SIG-M5 (cell line): ENCODE data around the gene ZNF576.
"Not testable (repeated sequence)": the region's sequence is repeated elsewhere in the genome, so short reads cannot be mapped to it uniquely, and the experiment has no call there.

Experiments
- DNase-seq: peaks from one replicate; lab custom pipeline; 2025; lab: John Stamatoyannopoulos, UW

The ZNF576 gene

DNA sequence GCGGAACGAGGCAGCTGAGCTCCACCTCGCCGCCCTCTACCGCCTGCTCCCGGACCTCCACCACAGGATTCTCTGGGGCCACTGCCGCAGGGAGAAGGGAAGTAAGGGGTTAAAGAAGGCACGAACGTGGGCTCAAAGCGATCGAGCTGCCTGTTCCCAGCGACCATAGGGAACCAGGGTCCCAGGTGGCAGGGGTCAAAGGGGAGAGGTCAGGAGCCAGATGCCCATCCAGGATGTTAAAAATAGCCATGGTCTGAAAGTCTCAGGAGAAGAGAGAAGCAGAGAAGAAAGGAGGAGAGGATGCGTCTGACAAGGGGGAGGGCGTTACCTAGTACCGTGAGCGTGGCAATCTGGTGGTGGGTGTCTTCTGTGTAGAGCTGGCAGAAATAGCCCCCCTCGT, 30.4 kb downstream of the ZNF576 start:
- no peak for DNase-seq

DNA sequence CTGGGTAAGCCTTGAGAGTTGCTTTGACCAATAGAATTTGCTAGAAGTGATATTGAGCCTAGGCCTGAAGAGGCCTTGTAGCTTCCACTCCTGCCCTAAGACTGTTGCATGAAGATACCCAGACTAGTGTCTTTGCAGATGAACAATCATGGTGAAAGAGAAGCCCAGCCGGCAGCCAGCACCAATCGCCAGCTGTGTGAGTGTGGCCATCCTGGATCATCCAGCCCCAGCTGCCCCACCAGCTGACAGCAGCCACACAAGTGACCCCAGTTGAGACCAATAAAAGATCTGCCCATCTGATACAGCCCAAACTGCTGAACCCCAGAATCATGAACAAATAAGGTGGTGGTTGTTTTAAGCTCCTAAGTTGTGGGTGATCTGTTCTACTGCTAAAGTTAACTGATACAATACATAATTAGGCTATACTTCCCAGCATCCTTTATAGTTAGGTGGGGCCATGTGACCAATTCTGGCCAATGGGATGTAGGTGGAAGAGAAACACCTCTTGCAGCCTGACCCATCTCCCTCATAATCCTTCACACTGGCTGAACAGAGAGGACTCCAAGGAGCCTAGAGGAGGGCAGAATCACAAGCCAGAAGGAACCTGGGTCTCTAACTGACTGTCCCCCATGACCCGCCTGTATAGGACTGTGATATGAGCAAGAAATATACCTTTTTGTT, 32.4 kb downstream of the ZNF576 start:
- no peak for DNase-seq

- DNase-seq = no peak
Observed at GRCh38 chr19:43631491-43631890, 35.1 kb downstream of the ZNF576 start.

DNA sequence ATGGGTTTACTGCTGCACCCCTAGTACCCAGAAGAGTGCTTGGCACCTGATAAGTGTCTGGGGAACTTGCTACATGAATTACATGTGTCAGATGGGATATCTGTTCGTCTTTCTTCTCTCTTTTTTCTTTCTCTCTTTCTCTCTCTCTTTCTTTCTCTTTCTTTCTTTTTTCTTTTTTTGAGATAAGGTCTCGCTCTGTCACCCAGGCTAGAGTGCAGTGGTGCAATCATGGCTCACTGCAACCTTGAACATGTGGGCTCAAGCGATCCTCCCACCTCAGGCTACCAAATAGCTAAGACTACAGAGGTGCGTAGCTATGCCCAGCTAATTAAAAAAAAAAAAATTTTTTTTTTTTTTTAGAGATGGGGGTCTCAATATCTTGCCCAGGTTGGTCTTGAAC, 37.1 kb downstream of the ZNF576 start:
- no peak for DNase-seq

DNA sequence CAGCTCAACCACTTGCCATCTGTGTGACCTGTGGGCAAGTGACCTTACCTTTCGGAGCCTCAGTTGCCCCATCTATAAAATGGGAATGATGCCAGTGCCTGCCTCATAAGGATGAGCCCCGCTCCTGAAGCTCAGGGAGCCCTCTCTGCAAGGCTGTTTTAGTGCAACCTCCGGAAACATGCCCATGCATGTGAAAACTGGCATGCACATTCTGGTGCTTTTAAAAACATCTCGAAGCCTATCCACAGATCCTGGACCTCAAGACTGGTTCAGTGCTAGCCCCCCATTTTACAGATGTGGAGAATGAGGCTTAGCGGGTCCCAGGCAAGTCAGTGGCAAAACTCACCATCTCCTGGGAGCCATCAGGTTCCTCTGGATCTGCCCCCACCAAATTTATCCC, 37.7 kb downstream of the ZNF576 start:
- DNase-seq = no peak

DNA sequence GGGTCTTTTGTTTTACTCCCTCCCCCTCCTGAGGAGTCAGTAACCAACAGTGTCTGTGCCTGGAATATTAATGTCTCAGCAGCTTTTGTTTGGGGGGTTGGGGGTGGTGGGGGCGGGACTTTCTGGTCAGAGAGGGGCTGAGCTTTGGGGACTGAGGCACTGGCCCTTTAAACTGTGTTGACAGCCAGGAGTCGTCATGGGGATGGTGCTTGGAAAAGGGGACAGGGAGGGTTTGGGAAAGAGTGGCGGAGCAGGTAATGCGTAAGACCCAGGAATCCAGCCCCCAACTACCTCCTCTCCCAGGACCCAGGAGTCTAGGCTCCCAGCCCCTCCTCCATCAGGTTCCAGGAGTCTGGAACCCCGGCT, 38.1 kb downstream of the ZNF576 start:
- no peak for DNase-seq

DNA sequence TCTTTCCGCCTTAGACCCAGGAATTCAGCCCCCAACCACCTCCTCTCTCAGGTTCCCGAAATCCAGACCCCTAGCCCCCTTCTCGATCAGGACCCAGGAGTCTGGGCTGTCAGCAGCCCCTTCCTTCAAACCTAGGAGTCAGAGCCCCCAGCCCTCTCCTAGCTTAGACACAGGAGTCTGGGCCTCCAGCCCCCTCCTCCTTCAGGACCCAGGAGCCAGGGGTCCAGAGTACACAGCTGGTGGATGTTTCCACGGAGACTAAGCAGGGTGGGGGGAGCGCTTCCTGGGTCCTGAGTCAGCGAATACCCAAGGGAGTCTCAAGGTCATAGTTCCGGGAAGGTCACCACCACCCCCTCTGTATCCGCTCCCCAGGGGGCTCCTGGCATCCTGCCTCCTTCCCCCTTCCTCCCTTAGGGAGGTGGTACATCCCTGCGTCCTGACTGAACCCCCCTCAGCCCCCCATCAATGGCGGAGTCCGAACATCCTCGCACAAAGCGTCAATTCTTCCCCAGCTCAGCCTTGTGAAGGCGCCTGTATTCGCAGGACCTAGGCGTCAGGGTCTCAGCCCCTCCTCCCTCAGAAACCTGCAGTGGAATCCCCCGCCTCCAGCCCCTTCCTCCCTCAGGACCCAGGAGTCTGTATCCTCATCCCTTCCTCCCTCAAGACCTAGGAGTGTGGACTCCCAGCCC, 38.6 kb downstream of the ZNF576 start:
- DNase-seq = no peak

- DNase-seq = not testable (repeated sequence)
Observed at GRCh38 chr19:43635561-43635940, 39.2 kb downstream of the ZNF576 start.

- DNase-seq = no peak
Observed at GRCh38 chr19:43636121-43636683, 39.8 kb downstream of the ZNF576 start.

GRCh38 chr19:43638214-43638994, 42.0 kb downstream of the ZNF576 start:
- DNase-seq = no peak

GRCh38 chr19:43638995-43639518, 42.7 kb downstream of the ZNF576 start:
- no peak for DNase-seq

GRCh38 chr19:43639519-43640423, 43.4 kb downstream of the ZNF576 start, which contains the start of gene CADM4:
TSS of gene CADM4 (minus strand) at chr19:43639850. CDS start at chr19:43639790, 60 bp downstream.
- DNase-seq = no peak

DNA sequence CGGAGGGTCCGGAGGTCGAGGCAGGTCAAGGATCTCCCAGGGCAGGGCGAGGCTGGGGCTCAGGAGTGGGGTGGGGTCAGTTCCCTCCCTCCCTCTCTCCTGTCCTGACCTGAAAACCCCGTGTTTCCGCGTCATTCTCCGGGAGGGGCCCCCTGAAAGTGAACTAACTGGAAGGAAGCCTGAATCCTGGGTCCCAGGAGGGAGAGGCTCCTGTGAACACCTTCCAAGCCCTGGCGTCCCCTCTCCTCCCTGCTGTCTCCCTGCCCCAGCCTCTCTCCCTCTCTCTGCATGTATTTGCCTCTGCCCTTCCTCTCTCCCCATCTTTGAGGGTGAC, 44.0 kb downstream of the ZNF576 start:
- no peak for DNase-seq

- no peak for DNase-seq
Observed at GRCh38 chr19:43641333-43641732, 44.9 kb downstream of the ZNF576 start.

DNA sequence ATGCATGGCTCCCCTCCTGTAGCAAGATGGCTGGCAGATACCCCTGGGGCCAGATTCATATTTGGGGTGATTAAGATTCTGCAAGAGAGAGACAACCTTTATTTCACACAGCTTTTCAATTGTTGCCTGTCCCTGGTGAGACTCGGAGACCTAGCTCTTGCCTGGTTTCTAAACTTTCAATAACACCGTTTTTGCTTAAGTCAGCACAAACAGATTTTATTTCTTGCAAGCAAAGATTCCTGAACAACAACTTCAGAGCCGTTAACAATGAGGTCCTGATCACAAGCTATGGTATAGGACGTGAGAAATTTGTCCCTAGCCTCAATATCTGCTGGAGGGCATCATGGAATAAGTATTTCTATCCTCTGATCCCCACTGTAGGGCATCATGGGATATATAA, 46.1 kb downstream of the ZNF576 start:
- no peak for DNase-seq

GRCh38 chr19:43643326-43643725, 46.9 kb downstream of the ZNF576 start:
- DNase-seq = no peak

- no peak for DNase-seq
Observed at GRCh38 chr19:43644181-43644580, 47.8 kb downstream of the ZNF576 start.

- DNase-seq = no peak
Observed at GRCh38 chr19:43648633-43649032, 52.2 kb downstream of the ZNF576 start.

GRCh38 chr19:43649514-43649913, 53.1 kb downstream of the ZNF576 start:
- no peak for DNase-seq

DNA sequence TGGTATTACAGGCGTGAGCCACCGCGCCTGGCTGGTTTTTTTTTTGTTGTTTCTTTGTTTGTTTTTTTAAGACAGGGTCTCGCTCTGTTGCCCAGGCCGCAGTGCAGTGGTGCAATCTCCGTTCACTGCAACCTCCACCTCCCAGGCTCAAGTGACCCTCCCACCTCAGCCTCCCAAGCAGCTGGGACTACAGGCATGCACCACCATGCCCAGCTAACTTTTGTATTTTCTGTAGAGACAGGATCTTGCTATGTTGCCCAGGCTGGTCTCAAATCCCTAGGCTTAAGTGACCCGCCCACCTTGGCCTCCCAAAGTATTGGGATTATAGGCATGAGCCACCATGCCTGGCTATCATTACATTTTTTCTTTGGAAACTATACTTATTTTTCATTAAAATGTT, 53.9 kb downstream of the ZNF576 start:
- not testable (repeated sequence) for DNase-seq
